Measurements from ENCODE around the gene MIGA1. TPM values are rescaled to one million over a fixed set of nuclear protein-coding genes. Genes with fewer than 3 reads are reported as not detected.

The MIGA1 gene
- total and polyA plus RNA-seq, 2 of the 13 experiments (the other 11 are each of a cell fraction or from before 2014, with no cell fraction given) = 3.8 to 6.6 TPM

- TF ChIP-seq ZNF530 (CRISPR knock-in tag; IDR thresholded peaks at IDR 0.05; ENCODE audit: low read depth) (0 out of 2 replicates have a peak, but pooled peaks have one; percentile 41), PLSCR1 (CRISPR knock-in tag; IDR thresholded peaks at IDR 0.05; ENCODE audit: borderline replicate concordance) (no peak), RCOR2 (CRISPR knock-in tag; IDR thresholded peaks at IDR 0.05) (no peak), ZNF891 (CRISPR knock-in tag; IDR thresholded peaks at IDR 0.05) (peak; percentile 77; the same call in 1 of the 2 replicates), PTBP1 (IDR thresholded peaks at IDR 0.05; ENCODE audit: low read depth, low read length, poor library complexity, severe bottlenecking) (no peak), ZSCAN21 (CRISPR knock-in tag; IDR thresholded peaks at IDR 0.05; ENCODE audit: borderline replicate concordance) (peak; percentile 37; the same call in 1 of the 2 replicates), ATF7 (IDR thresholded peaks at IDR 0.05) (no peak), ATF7 (CRISPR knock-in tag; IDR thresholded peaks at IDR 0.05) (no peak), RBAK (CRISPR knock-in tag; IDR thresholded peaks at IDR 0.05) (no peak), TBP (CRISPR knock-in tag; IDR thresholded peaks at IDR 0.05) (no peak), ZNF605 (CRISPR knock-in tag; IDR thresholded peaks at IDR 0.05) (no peak; the same call in 1 of the 2 replicates), HOXD1 (CRISPR knock-in tag; IDR thresholded peaks at IDR 0.05) (peak; percentile 17; the same call in 1 of the 2 replicates), ZNF557 (CRISPR knock-in tag; IDR thresholded peaks at IDR 0.05) (0 out of 2 replicates have a peak, but pooled peaks have one; percentile 42), MTF2 (CRISPR knock-in tag; IDR thresholded peaks at IDR 0.05; ENCODE audit: borderline replicate concordance) (0 out of 2 replicates have a peak, but pooled peaks have one; percentile 14), ZNF773 (CRISPR knock-in tag; IDR thresholded peaks at IDR 0.05; ENCODE audit: borderline replicate concordance) (no peak; the same call in 1 of the 2 replicates), RBFOX2 (IDR thresholded peaks at IDR 0.05; ENCODE audit: low read depth, low read length) (peak; percentile 91), RELA (CRISPR knock-in tag; IDR thresholded peaks at IDR 0.05) (no peak), ETV6 (CRISPR knock-in tag; conservative IDR thresholded peaks at IDR 0.05) (no peak), TIGD3 (CRISPR knock-in tag; IDR thresholded peaks at IDR 0.05; ENCODE audit: borderline replicate concordance) (no peak), NFIB (CRISPR knock-in tag; IDR thresholded peaks at IDR 0.05; ENCODE audit: borderline replicate concordance) (no peak), SMYD3 (CRISPR knock-in tag; IDR thresholded peaks at IDR 0.05) (no peak)
These were observed 20.1 kb upstream of the MIGA1 start, which contains the start of gene USP33 (continued) for GRCh38 chr1:77759071-77760028.

All from HepG2 (cell line).